Suppressor macrophage treated with lipopolysaccharide for 1 hour (primary cell): ENCODE measurements around the gene DDI2.

Source experiments
- DNase-seq, 3 donors: peaks; one replicate each; pipeline ENCODE4 v3.0.0-alpha.2; 2020 to 2022

DDI2 gene

DNA sequence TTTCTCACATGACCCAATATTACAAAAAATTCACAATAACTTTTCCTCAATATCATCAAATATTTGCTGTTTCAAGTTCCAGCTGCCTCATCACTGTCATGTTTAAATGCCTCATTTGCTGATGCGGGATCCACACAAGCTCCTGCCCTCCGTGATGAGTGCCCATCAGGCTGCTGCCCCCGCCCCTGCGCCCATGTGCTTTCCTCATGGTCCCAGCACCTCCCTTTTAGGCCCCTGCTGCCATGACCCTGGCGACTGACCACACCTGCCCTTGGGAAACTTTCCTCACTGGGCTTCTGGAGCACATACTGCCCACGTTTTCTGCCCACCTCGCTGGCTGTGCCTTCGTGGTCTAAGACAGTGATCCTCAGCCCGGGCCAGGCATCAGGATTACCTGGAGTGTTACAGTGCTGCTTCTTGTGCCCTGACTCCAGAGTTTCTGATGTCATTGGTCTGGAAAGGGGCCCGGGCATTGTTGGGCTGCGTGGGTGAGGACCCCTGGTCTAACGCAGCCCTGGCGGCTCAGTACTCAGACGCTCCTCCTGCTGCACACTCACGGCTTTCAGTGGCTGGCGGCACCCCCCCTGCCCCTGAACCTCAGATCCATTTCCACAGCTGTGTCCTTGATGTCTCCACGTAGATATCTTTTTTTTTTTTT is 87.4 kb downstream of the DDI2 start:
- DNase-seq = no peak

DNA sequence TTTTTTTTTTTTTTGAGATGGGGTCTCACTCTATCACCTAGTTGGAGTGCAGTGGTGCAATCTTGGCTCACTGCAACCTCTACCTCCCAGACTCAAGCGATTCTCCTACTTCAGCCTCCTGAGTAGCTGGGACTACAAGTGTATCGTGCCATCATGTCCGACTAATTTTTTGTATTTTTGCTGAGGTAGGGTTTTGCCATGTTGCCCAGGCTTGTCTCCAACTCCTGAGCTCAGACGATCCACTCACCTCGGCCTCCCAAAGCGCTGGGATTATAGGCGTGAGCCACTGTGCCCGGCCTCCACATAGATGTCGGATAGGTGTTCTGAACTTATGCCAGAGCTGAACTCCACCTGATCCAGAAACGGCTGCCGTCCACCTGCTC is 87.9 kb downstream of the DDI2 start:
- no peak for DNase-seq

DNA sequence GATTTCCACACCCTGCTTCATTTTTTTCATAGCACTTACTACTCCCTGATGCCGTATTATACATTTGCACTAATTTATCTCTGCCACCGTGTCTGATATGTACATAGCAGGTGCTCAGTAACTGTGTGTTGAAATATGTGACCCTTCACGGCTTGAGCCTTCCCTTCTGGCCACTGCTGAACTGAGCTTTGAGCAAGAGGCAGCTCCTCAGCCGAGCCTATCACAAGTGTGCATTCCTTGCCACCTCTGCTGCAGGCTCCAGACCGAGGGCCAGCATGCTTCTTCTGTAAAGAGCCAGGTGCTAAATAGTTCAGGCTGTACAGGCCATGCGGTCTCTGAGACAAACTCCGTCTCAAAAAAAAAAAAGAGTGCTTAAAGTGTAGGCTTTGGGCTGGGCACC is 89.5 kb downstream of the DDI2 start:
- no peak for DNase-seq

DNA sequence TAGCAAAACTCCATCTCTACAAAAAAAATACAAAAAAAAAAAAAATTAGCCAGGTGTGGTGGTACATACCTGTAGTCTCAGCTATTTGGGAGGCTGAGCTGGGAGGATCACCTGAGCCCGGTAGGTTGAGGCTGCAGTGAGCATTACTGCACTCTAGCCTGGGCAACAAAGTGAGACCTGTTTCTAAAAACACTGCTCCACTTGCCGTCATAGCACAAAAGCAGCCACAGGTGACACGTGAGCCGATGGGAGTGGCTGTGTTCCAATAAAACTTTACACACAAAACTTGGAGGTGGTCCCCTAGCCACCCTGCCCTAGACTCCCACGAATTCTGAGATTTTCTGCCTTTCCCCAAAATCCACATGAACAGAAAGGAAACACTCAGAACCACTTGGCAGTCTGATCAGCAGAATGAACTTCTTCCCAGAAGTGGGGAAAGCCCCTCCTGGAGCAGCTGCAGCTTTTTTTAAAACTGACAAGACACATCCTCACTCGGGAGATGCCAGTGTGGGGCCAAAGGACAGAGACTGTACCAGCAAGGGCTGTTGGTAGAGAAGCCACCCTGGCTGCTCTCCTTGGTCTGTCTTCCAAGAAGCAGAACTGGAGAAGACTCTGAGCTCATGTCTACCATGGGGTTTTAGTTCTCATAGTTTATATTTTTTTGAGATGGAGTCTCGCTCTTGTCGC is 90.1 kb downstream of the DDI2 start:
- peak; percentile 60 to 79 (median 66) for DNase-seq

DNA sequence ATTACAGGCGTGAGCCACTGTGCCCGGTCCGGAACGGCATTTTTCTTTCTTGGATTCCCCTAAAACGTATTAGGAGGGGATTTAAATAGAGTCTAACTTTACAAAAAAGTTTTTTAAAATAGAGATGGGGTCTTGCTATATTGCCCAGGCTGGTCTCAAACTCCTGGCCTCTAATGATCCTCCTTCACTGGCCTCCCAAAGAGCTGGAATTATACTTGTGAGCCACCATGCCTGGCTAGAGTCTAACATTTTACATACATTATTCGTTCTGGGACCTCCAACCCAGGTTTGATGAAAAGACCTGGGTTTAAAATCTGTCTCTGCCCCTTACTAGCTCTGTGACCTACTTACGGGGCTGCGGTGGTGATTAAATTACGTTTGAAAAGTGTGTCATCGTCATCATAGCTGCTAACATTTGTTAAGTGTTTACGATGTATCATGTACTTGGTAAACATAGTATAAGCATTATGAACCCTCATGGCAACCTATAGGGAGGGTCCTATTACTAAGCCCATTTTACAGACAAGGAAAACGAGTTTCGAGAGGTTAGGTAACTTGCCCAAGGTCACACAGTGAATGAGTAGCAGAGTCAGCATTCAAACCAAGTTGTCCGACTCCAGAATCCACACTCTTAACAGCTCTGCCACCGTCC is 91.4 kb downstream of the DDI2 start:
- DNase-seq = no peak

DNA sequence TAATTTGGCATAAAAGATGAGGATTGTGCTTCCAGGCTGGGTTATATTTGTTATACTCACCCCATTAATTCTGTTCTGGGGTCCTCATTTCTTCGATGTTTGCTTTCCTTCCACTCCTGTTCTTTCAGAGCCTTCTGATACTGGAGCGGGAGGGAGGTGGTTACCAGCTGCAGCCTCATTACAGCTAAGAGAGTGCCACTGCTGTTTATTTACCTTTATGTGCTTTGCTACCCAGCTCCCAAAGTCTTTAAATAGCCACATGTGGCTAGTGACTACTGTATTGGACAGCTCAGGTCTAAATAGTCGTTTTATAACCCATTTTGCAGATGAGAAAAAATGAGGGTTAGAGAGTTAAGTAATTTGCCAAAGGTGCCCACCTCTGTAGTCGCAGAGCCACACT is 92.0 kb downstream of the DDI2 start:
- DNase-seq = no peak

DNA sequence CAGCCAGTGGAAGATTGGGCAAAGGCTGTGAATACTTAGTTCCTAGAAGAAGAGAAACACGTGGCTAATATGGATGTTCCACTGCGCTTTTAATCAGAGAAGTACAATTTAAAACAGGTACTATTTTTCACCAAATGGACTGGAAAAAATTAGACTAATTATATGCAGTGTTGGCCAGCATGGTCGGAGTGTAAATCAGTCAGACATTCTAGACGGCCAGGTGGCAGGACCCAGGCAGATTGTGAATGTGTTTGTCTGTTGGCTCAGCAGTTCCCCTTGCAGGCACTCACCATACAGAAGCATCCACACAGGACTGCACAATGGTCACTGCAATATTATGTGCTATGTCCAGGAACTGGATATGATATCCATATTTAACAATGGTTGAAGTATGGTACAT is 94.9 kb downstream of the DDI2 start:
- DNase-seq = no peak

DNA sequence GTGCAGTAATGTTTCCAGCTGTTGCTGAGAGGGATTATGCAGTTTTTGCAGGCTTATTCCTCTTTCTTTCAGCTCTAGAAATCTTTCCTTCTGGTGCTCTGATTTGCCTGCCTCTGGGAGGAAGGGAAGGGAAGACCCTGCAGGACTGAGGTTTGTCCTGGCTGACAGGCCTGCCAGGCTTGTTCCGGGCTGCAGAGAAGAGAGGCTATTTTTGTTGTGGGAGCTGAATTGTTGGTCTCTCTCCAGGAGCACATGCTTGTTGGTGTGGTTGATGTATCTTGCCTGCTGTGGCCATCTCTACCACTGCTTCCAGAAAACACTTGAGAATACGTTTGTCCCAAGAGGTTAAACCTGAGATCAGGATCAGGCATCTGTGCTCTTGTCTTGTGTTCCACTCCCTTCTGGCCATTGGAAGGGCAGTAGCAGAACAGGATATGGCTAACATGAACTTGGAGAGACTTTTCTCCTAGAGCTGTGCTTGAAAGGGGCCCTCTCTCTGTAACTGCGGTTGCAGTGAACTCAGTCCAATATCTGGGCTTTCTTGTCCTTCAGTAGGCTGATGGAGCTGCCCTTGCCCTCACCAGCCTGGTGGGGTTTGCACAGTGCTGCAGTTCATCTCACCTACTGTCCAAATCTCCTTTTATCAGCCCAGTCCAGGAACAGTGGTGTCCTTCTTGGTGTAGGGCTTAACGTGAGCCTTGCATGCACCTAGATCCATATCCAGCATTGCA is 97.3 kb downstream of the DDI2 start:
- no peak for DNase-seq

DNA sequence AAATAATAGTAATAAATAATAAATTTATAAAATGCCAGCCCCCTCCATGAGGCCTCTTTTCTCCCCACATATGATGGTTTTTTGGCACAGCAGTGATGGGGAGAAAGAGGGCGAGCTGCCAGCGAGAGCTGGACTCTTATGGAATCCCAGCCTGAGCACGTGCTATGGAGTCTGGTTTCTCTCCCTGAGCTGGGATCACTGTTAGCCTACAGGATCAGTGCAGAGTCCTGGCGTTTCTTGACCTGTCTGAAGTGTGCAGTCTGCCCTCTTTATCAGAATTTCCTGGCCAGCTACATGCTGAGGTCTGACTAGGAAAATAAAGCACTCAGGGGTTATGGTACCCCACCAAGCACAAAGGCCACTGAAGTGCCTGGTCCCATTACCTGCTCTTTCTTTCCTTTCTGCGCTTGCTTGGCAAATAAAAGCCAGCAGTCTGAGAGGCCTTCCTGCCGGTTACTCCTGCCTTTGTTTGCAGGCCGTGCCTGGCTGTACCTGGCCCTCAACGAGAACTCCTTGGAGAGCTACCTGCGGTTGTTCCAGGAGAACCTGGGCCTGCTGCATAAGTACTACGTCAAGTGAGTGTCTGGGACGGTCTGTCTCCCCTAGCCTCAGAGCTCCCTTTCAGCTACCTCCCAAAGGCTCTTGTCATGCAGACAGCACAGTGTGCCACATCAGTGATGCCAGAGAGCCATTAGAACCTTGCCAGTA is 100.3 kb downstream of the DDI2 start:
- no peak for DNase-seq

DNA sequence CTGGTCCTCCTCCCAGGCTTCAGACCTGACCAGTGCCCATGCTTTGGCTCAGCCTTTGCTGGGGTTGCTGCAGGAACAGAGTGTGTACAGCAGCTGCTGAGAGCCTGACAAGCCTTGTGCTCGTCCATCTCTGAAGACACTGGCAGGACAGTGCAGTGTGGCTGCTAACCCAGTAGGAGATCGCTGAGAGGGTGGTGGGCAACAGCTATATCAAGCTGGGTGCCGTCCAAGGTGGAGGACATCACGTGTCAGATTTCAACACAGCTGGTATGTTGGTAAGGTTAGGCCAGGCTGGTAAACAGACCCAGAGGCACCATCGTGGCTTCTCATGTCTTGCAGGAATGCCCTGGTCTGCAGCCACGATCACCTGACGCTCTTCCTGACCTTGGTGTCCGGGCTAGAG is 100.9 kb downstream of the DDI2 start:
- DNase-seq = no peak
